Urothelium cell line (cell line): ENCODE results near the gene HOXA1.

ENCODE experiments used
- DNase-seq: peaks from one replicate; pipeline ENCODE4 v3.0.0; 2011; ENCODE audit warnings: low spot score, mixed read lengths
- FAIRE-seq: peaks from 2 replicates; lab custom pipeline; 2011; peaks lifted over from hg19 to GRCh38; lab: Jason Lieb, UNC

HOXA1 gene

DNA sequence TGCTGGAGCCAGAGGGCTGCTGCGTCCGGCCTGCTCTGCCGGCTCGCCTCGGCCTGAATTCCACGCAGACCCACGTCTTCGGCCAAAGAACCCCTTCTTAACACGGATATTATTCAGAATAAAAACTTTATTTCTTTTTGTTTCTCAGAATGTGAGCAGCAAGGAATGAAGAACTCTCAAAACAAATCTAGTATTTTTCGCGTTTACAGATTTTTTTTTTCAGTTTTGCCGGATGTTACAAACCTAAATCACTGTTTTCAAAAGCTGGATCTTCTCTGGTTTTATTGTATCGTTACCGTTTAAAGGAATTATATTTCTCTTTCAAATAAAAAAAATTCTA is 11.1 kb upstream of the HOXA1 start:
- no peak for FAIRE-seq
- DNase-seq = no peak

DNA sequence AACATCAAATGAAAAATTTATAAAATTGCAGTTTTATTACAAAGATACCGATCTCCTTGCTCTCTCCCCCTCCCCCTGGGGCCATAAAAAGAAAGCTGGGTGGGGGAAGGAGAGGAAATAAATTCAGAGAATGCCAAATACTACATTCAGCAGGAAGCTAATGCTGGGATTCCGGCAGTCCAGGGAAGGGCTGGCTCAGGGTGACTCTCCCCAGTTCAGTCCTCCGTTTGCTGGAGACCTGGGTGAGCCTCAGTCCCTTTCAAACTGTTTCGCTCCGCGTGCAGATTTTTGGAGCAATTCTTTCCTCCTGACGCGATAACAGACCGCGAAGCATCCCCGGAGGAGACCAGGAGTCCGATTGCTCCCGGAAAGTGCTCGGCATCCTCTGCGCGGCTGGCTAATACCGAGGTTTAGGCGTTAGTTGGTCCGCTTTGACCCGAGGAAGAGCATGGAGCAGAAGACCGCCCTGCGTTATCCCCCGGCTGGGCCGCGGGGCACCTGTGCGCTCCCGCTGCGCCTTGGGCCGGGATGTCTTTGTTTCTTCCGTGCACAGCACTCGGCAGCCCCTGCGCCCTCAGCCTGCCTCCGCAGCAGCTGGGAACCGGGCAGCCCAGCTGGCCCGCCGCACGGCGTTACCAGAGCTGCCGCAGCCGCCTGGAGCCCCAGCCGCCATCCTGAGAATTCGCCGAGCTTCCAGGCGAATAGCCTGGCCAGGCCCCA is 10.5 kb upstream of the HOXA1 start:
- DNase-seq = no peak
- FAIRE-seq = no peak

DNA sequence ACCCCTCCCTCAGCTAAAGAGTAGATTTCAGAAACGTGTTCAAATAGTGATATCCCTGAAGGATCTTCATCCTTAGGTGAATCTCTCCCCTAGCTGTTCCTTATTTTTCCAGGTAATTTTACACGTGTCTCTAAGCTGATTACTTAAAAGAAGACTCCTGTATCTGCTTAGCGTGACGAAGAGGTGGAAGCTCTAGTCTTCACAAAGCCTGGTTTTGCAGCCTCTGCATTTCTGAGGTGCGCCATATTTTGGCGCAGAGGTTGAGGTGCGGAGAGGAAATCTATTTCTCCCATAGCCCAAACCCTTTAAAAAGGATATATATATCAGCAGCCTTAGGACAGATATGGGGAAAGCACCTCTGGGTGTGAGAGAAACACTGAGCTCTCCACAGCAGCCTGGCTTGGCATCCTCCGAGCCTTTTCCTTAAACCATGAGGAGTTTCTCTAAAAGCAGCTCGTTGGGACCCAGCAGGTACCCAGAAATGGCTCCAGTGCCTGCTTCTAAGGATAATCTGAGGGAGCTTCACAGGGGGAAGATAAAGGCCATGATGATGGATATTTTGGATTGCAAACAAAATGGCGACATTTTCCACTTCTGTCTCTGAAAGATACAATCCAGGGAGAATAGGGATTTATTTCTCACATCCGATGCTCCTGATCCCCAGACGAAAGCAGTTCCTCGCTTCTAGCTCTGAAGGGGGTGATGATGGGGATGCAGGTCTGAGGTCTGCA is 9.7 kb upstream of the HOXA1 start:
- no peak for DNase-seq
- FAIRE-seq = no peak

DNA sequence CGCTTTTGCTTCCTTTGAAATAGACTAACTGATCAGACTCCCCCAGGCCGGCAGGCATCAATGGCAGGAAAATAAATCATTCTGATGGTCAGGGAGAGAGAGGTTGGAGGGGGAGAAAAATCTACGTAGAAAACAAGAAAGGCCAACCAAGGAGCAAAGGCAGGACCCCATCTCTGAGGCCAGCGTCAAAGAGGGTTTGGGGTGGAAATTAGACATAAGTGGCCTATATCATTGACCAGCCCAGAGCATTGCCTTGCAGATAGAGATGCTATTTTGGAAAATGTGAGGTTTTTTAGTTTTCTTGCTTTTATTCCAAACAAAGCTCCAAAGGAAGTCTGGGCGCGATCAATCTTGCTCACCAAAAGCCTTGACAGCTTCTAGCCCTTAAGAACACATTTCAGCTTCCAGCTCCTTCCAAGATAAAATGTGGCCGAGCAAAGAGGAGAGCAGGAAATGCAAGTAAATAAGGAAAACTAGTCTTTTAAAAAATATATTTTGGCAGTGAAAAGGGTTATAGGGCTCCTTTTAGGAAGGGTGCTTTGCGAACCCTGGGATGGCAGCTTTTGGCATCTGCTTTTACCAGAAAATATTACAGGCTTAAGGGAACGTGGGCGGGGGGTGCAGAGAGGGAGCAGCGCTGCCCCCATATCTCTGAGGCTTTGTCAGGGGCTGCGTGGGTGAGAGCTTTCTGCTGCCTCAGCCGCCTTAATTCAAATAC is 8.7 kb upstream of the HOXA1 start:
- DNase-seq (no peak), FAIRE-seq (no peak)

DNA sequence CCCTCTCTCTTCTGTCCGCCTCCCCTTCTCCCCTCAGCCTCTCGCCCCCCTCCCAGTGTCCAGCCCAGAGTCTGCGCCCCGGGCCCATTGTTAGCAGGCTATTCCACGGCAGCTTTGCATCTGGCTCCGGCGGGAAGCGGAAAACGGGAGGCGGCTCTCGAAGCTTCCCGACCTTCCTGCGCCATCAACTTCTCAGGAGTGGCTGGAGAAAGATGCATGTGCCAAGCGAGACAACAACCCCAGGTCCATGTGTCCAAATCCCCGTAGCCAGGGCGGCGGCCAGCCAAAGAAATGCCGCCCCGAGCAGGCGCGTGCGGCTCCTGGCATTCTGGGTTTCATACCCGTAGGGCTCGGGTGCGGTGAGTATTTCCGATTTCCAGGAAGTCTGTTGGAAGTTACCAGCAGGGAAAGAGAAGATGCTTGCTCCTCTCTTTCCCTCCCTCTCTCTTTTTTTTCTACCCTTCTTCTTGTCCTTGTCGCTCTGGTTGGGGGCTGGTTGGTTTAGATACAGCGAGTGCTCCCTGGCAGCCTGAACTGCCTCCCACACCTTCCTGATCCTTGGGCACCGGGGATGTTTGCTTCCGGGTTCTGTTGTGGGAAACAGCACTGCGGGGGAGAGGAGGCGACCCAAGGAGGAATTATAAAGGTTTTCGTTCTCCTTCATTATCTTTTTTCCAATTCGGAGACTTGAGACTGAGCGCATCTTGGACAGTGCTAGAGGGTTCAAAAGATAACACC is 7.9 kb upstream of the HOXA1 start:
- FAIRE-seq (no peak), DNase-seq (no peak)

DNA sequence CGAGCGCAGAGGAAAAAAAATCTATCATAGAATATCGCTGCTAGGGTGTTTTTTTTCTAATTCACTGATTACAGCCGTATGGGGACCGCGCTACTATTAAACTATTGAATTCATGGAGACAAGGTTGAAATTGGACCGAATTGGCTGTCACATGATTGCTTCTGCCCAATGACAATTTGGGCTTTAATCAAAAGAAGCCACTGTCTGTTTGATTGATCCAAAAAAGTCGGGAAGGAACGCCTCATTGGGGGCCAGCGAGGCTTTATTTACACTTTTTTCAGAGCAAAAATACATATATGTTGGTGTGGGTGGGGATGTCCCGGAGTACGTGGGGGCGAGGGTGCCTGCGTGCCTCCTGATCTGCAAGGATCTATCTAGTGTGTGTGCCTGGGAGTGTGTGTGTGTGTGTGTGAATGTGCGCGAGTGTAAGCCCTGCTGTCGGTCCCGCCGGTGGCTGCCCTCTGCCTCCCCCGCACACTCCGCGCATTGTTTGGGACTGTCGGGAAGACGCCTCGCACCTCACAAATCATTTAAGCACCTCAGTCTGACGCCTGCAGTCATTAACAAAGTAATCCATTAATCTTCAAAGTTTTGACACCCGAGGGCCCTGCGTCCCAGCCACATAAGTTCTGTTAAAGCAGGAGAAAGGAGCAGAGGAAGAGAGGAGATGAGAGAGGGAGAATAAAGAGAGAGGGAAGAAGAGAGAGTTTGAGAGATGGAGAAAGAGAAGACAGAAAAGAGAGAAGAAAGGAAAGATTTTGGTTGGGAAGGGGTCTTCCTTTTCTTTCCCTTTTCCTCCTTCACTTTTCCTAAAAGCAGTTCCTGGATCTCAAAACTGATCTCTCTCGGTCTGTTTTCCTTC is 7.0 kb upstream of the HOXA1 start, which contains the start of gene HOXA2:
Gene HOXA2 (minus strand): TSS at position 103 of the 862 bp plus-strand sequence. CDS start 183 bp downstream, outside the sequence.
- FAIRE-seq = peak; percentile 68

DNA sequence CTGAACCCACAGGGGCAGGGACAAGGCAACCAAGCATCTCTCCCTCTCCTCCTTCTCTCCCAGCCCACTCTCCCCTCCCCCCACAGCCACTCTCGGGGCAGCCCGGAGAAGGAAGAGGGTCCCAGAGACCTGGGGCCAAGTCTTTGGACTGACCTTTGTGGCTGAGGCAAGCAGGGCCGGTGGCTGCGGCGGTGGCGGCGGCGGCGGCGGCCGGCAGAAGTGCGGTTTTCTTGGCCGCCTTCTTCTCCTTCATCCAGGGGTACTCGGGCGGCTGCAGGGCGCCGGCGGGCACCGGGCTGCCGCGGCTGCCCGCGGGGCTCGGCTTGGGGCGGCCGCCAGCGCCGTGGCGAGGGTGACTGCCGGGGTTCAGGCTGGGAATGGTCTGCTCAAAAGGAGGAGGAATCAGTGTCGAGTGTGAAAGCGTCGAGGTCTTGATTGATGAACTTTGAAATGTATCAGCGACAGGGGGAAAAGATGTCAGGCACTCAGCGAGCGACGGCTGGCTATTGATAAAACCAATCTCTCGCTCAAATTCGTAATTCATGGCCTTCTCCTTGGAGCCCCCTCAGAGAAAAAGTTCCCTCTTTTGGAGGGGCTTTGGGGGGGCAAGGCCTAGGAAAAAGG is 6.3 kb upstream of the HOXA1 start:
- FAIRE-seq (no peak), DNase-seq (no peak)

More for the DNA sequence above, 7.0 kb upstream of the HOXA1 start, which contains the start of gene HOXA2:
- DNase-seq = no peak

DNA sequence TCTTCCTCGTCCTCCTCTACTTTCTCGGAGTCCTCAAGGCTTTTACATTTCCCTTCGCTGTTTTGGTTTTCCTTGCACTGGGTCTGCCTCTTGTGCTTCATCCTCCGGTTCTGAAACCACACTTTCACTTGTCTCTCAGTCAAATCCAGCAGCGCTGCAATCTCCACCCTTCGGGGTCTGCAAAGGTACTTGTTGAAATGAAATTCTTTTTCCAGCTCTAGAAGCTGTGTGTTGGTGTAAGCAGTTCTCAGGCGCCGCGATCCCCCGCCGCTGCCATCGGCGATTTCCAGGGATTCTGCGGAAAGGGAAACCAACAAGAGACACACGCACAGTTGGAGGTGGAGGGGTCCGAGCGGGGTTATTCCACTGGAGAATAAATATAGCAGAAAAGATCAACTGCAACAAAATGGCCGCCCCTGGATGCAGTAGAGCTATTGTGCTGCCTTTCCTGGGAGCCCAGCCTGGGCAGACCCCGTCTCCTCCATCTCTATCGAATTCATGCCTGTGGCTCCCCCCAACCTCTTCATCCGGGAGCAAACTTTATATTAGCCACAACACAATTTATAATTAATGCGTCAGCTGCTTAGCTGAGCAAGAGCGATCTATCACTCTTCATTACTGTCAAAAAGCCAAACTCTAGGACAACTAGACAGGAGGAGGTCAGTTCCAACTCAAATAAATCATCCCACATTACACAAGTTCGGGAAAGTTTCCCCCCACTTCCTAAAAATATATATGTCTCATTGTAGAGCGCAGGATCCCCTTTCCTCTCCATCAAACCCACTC is 5.6 kb upstream of the HOXA1 start:
- FAIRE-seq (no peak), DNase-seq (no peak)

DNA sequence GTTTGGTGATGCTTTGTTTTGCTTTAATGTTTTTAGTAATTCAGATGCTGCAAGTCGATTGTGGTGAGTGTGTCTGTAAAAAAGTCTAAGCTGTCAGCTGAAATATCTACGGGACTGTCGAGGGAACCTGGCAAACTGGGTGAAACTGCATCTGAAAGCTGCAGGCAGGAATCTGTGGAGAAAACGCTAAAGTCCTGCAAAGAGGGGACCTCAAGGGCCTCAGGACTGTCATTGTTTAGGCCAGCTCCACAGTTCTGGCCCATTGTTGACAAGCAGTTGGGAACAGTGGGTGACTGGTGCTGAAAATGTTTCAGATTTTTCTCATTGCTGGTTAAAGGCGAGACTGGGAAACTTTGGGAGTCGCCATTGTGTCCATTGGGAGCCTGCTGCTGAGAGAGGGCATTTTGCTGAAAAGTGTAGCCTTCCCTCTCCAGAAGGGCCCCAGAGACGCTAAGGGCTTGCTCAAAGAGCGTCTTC is 4.9 kb upstream of the HOXA1 start:
- DNase-seq (no peak), FAIRE-seq (no peak)

DNA sequence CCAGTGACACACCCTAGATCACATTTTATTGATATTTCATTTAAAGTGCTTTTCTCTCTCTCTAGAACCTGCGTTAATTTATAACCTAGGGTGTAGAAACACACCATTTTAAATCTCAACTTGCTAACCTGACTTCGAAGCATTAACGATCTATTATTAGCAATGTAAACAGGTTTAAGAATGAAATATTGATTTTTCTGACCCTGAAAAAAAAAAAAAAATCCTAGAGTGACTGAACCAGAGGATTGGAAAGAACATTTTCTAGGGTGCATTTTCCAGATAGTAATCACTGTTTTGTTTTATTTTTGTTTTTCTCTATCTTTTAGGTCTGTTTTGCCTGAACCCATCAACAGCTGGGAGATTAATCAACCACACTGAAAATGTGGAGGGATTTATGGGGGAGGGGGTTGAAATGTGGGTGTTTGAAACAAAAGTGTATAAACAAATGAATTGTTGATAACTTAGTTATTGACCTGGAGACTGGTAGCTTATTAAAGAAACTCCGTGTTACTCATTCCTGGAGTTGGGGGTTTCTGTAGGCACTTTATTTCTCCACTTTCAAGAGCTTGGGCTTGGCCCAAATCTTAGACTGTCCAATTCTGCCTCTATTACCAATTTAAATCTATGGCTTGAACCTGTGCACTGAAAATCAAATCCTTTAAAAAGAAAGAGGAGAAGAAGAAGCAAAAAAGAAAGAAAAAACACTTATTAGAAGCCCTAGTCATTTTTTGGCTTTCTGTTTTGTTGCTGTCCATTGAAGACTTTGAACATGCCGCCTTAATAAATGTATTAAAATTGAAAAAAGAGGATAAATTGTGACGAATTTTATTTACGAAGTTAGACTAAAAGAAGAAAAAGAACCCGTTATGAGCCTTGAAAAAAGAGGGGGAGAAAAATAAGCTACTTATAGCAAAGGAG is 3.9 kb upstream of the HOXA1 start:
- FAIRE-seq (no peak), DNase-seq (no peak)

DNA sequence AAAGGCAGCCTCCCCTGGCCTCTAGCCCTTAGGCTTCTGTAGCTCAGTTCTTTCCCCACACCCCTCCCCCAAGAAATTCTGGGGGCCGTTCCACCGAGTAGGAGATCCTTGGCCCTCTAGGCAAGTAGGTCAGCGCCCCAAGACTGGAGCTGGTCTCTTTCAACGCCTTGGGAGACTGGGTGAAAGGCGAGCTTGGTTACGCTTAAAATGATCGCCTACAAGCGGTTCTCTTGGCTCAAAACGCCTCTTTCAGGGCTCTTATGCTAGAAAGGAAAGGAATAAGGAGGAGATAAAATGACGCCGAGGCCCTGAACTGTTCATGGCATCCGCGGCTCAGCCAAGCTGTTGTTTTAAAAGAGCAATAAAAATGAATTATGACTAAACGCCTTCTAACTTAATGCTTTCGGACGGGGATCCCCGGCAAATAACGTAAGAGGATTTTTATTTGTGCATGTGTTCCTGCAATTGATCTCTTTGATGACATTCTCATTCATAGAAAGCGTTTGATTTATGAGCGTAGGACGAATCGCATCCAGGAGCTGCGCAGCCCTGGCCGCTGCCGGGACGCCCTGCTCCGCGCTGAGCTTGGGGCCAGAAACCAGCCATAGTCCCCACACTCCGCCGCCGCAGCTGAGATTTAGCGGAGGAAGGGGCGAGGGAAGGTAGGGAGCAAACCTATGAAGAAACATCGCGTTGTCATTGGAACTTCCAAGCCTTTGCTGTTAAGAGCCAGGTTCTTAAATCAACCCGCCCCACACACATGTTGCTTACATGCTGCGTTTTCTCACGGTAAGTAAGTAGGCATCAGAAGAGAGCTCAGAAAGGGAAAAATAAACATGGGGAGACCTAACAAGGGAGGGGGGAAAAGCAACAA is 3.0 kb upstream of the HOXA1 start:
- DNase-seq = no peak
- FAIRE-seq = no peak

DNA sequence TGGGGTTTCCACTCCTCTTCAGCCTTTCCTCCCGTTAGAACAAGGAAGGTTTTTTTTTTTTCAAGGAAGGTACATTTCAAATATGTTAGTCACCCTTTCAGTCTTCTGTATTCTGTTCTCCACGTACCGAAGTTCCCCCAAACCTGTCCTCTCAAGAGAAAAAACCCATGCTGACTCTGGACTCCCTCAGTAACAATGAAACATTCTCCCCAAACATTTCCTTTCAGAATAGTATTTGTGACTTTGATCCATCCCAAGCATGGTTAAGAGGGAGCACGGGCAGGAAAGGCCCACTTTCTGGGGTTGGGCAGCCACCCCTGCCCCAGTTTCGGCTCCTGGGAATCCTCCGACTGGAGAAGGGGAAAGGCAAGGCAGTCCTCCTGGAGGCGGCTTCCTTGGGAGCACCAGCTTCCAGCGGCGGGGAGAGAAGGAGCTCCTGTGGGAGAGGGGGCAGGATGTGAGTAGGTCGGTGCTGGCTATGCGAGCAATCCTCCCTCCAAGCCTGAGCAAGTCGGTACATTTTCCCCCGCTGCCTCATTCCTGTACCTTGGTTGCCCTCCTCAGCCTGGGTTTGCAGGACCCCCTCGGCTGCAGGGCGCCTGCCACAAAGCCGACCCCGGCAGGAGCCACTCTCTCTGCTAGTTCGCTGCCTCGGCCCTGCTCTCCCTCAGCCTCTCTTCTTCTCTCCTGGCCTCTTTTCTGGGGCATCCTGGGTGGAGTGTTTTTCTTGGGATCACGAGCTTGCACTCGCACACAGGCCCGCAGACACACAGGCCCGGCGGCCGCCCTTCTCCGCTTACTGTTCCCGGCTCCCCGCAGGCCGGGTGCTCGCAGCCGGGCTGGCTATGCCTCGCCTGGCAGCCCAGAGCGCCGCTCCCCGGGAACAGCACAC is 2.1 kb upstream of the HOXA1 start:
- FAIRE-seq (peak; percentile 44), DNase-seq (peak; percentile 37)

DNA sequence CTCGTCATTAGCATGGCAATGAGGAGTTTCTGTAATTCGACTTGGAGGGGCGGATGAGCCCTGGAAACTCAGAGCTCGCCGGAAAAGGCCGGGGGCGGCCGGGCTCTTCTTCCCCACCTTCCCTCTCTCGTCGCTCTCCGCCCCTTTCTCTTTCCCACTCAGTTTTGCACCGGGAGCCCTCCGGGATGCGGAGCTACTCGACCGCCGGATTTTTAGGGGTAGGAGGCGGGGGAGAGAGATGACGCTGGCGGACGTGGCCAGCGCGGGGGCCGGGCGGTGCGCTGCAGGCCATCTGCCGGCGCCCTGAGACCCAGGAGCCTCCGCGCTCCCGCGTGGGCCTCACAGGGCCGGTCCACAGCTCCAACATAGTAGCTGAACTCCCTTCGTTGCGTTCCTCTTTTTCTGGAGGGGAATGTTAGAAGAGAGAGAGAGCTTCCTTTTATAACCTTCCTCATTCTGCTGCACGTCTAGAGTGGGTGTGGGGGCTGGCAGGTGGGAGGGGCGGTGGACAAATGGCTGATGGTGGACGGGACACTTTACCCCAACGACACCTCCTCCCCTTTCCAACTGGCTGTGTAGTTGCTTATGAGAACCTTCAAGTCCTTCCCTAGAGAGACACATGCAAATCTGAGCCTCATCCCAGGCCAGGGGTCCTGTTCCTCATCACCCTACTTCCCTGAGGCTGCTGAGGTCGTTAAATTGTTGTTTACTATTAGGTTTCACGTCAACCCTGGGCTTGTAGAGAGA is 1.1 kb upstream of the HOXA1 start:
- FAIRE-seq = no peak
- peak; percentile 63 for DNase-seq

DNA sequence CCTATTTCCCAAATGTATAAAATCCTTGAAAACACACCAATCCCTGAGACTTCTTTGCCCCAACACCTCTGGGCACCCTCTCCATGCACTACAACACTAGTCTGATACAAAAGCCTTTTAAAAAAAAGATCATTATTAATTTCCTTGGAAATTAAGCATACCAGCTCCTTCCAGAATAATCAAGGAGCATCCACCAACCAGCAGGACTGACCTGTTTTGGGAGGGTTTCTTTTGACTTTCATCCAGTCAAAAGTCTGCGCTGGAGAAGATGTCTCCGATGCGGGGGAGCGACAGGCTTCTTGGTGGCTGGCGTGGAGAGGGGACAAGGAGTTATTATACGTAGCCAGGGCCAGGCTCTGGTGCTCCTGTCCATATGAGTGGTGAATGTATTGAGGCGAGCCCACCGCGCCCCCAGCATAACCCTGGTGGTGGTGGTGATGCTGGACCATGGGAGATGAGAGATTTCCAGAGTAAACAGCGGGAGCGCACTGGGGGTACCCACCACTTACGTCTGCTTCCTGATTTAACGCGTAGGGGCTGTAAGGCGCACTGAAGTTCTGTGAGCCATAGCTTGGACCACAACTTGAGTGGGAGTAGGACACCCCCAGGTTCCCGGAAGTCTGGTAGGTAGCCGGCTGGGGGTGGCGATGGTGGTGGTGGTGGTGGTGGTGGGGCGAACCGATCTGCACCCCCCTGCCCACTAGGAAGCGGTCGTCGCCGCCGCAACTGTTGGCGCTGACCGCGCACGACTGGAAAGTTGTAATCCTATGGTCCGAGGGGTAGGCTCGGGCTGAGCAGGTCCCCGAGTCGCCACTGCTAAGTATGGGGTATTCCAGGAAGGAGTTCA is 527 bp downstream of the HOXA1 start:
- no peak for DNase-seq
- peak; percentile 71 for FAIRE-seq
